ENCODE measurements around the gene MGST2.

DNA sequence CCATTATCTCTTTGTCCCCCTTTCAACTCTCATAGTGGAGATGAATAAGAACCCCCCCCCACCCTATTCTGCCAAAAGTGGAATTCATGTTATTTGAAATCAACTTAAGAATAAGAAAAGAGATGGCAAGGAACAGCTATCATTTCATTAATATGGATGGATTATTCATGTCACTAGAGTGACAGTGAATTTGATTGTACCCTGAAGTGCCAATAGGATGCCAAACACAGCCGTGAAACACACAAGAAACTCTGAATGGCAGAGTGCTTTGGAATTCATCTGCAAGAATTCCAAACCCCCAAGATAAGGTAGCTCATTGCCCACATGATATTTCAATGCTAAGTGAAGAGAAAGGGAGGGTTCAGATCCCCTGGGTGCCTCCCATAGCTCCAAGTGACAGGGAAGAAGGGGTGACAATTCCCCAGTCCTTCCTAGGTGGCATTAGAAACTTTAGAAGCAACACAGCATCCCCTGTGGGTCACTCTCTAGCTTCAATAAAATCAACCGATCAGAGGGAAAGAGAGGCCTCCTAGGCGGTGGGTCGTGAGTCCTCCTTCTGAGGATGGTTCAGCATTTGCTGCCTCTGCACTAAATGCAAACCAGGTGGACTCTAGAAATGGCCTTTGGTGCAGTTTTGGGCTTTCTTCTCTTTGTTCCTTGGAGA lies 84.3 kb downstream of the MGST2 start:
- TF ChIP-seq TAF1 (conservative IDR thresholded peaks at IDR 0.05) = no peak
- no peak for TF ChIP-seq JUND (IDR thresholded peaks at IDR 0.05)
- TF ChIP-seq, protein P1, sequence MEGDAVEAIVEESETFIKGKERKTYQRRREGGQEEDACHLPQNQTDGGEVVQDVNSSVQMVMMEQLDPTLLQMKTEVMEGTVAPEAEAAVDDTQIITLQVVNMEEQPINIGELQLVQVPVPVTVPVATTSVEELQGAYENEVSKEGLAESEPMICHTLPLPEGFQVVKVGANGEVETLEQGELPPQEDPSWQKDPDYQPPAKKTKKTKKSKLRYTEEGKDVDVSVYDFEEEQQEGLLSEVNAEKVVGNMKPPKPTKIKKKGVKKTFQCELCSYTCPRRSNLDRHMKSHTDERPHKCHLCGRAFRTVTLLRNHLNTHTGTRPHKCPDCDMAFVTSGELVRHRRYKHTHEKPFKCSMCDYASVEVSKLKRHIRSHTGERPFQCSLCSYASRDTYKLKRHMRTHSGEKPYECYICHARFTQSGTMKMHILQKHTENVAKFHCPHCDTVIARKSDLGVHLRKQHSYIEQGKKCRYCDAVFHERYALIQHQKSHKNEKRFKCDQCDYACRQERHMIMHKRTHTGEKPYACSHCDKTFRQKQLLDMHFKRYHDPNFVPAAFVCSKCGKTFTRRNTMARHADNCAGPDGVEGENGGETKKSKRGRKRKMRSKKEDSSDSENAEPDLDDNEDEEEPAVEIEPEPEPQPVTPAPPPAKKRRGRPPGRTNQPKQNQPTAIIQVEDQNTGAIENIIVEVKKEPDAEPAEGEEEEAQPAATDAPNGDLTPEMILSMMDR (IDR thresholded peaks at IDR 0.05; ENCODE audit: low read depth, low read length, missing input control) = no peak
- TF ChIP-seq, protein P2, sequence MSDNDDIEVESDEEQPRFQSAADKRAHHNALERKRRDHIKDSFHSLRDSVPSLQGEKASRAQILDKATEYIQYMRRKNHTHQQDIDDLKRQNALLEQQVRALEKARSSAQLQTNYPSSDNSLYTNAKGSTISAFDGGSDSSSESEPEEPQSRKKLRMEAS (IDR thresholded peaks at IDR 0.05) = no peak
- TF ChIP-seq, protein P3, sequence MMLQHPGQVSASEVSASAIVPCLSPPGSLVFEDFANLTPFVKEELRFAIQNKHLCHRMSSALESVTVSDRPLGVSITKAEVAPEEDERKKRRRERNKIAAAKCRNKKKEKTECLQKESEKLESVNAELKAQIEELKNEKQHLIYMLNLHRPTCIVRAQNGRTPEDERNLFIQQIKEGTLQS (IDR thresholded peaks at IDR 0.05) = no peak
- TF ChIP-seq, protein P4, sequence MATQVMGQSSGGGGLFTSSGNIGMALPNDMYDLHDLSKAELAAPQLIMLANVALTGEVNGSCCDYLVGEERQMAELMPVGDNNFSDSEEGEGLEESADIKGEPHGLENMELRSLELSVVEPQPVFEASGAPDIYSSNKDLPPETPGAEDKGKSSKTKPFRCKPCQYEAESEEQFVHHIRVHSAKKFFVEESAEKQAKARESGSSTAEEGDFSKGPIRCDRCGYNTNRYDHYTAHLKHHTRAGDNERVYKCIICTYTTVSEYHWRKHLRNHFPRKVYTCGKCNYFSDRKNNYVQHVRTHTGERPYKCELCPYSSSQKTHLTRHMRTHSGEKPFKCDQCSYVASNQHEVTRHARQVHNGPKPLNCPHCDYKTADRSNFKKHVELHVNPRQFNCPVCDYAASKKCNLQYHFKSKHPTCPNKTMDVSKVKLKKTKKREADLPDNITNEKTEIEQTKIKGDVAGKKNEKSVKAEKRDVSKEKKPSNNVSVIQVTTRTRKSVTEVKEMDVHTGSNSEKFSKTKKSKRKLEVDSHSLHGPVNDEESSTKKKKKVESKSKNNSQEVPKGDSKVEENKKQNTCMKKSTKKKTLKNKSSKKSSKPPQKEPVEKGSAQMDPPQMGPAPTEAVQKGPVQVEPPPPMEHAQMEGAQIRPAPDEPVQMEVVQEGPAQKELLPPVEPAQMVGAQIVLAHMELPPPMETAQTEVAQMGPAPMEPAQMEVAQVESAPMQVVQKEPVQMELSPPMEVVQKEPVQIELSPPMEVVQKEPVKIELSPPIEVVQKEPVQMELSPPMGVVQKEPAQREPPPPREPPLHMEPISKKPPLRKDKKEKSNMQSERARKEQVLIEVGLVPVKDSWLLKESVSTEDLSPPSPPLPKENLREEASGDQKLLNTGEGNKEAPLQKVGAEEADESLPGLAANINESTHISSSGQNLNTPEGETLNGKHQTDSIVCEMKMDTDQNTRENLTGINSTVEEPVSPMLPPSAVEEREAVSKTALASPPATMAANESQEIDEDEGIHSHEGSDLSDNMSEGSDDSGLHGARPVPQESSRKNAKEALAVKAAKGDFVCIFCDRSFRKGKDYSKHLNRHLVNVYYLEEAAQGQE (IDR thresholded peaks at IDR 0.05) = no peak
- no peak for TF ChIP-seq YY1 (IDR thresholded peaks at IDR 0.05)
- TF ChIP-seq EGR1 (IDR thresholded peaks at IDR 0.05; ENCODE audit: low read depth in 2 of 2) = no peak
- TF ChIP-seq SP1 (IDR thresholded peaks at IDR 0.05) = no peak
